Skin of body (tissue), 2 donors: ENCODE measurements around the gene CXorf49B. TPM values are rescaled to one million over a fixed set of nuclear protein-coding genes. Genes with fewer than 3 reads are reported as not detected.
"Not testable (repeated sequence)": the region's sequence is repeated elsewhere in the genome, so short reads cannot be mapped to it uniquely, and the experiment has no call there.

Source experiments
- DNase-seq: peaks from one replicate; lab custom pipeline; 2025; lab: John Stamatoyannopoulos, UW
- total RNA-seq: library from RNA; depleted of rRNA; stranded (reverse); fragments of >200 nt; gene quantifications from one replicate; pipeline ENCODE4 v1.2.3, GENCODE V29; 2014

The CXorf49B gene
- total RNA-seq = not detected

- DNase-seq = not testable (repeated sequence)
Measured at GRCh38 chrX:71763049-71763448, at the start of gene CXorf49B. Gene CXorf49B (plus strand): TSS chrX:71763349. CDS start chrX:71763424, 75 bp downstream.

GRCh38 chrX:71714064-71714463 lies 49.1 kb upstream of the CXorf49B start:
- not testable (repeated sequence) for DNase-seq

- DNase-seq = not testable (repeated sequence)
Measured at GRCh38 chrX:71715551-71715950, 47.6 kb upstream of the CXorf49B start.

GRCh38 chrX:71716323-71716722 lies 46.8 kb upstream of the CXorf49B start:
- not testable (repeated sequence) for DNase-seq

- not testable (repeated sequence) for DNase-seq
Measured at GRCh38 chrX:71718185-71718584, 45.0 kb upstream of the CXorf49B start, which contains the start of gene CXorf49. Gene CXorf49 (minus strand): TSS chrX:71718285. CDS start chrX:71718151, 134 bp downstream.

- not testable (repeated sequence) for DNase-seq
Measured at GRCh38 chrX:71719195-71719594, 44.0 kb upstream of the CXorf49B start.

- DNase-seq = not testable (repeated sequence)
Measured at GRCh38 chrX:71720289-71720886, 42.8 kb upstream of the CXorf49B start.

GRCh38 chrX:71760688-71761281 lies 2.4 kb upstream of the CXorf49B start:
- DNase-seq = not testable (repeated sequence)

- DNase-seq = not testable (repeated sequence)
Measured at GRCh38 chrX:71764832-71765231, 1.7 kb downstream of the CXorf49B start.

GRCh38 chrX:71765613-71766012 lies 2.5 kb downstream of the CXorf49B start:
- not testable (repeated sequence) for DNase-seq

GRCh38 chrX:71767134-71767533 lies 4.0 kb downstream of the CXorf49B start:
- DNase-seq = not testable (repeated sequence)

GRCh38 chrX:71778322-71778721 lies 15.2 kb downstream of the CXorf49B start:
- DNase-seq = not testable (repeated sequence)

GRCh38 chrX:71782225-71782949 lies 19.2 kb downstream of the CXorf49B start:
- DNase-seq = not testable (repeated sequence)

GRCh38 chrX:71782950-71783299 lies 19.8 kb downstream of the CXorf49B start:
- DNase-seq = not testable (repeated sequence)

GRCh38 chrX:71783569-71784347 lies 20.6 kb downstream of the CXorf49B start:
- DNase-seq = not testable (repeated sequence)

- DNase-seq = not testable (repeated sequence)
Measured at GRCh38 chrX:71784348-71784983, 21.3 kb downstream of the CXorf49B start.

GRCh38 chrX:71806450-71806849 lies 43.3 kb downstream of the CXorf49B start:
- DNase-seq = not testable (repeated sequence)

- DNase-seq = no peak
Measured at GRCh38 chrX:71809886-71810285, 46.7 kb downstream of the CXorf49B start.

GRCh38 chrX:71814123-71814912 lies 51.2 kb downstream of the CXorf49B start:
- no peak for DNase-seq
